Skeletal muscle satellite cell (primary cell): ENCODE measurements around the gene RPUSD2. TPM values are rescaled to one million over a fixed set of nuclear protein-coding genes. Genes with fewer than 3 reads are reported as not detected.

Experiments used
- H3K27me3 ChIP-seq: 2 replicates; pipeline ENCODE4 v1.7.0; 2013; ENCODE audit warnings: low read length; ENCODE audit not compliant: control insufficient read depth, insufficient read depth
- H3K36me3 ChIP-seq: 2 replicates; pipeline ENCODE4 v1.7.0; 2013; ENCODE audit warnings: mild to moderate bottlenecking, control low read depth, low read length; ENCODE audit not compliant: insufficient read depth
- H3K4me1 ChIP-seq: 2 replicates; pipeline ENCODE4 v1.7.0; 2013; ENCODE audit warnings: low read length; ENCODE audit not compliant: control insufficient read depth, insufficient read depth
- H3K4me2 ChIP-seq: 2 replicates; pipeline ENCODE4 v1.7.0; 2013; ENCODE audit warnings: mild to moderate bottlenecking, low read length
- H3K4me3 ChIP-seq: 2 replicates; pipeline ENCODE4 v1.7.0; 2013; ENCODE audit warnings: low read length
- H3K9ac ChIP-seq: 2 replicates; pipeline ENCODE4 v1.7.0; 2013; ENCODE audit warnings: mild to moderate bottlenecking, low read depth, low read length, moderate library complexity
- H3K9me3 ChIP-seq: replicated peaks from 2 replicates; pipeline ENCODE4 v1.7.0; 2013; ENCODE audit warnings: mild to moderate bottlenecking, control low read depth, low read length
- small RNA-seq: library from RNA; depleted of rRNA; stranded (forward); fragments of <200 nt; gene quantifications from one replicate; pipeline ENCODE3, GENCODE V24; 2012

The RPUSD2 gene

DNA sequence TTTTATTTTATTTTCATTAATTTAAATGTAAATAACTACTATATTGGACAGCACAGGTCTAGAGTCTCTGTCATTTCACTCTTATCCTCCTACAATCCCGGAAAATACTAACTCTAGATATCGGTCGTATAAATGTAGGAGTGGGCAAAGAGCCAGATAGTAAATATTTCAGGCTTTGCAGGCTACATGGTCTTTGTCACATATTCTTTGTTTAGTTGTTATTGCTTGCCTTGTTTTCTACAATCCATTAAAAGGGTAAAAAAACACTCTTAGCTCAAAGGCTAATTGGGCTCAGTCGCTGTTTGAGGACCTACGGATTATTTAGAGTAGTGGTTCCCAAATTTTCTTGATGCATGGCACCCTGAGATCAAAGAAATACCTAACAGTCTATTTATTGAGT lies 26.7 kb downstream of the RPUSD2 start:
- no peaks in the 10 kb centered on the region for H3K9me3 ChIP-seq
- no peaks in the 10 kb centered on the region for H3K4me1 ChIP-seq
- H3K4me3 ChIP-seq = peak overlapping the region; percentile 90
- no peaks in the 10 kb centered on the region for H3K27me3 ChIP-seq
- peak overlapping the region; percentile 83 for H3K4me2 ChIP-seq
- no peak overlapping the region for H3K9ac ChIP-seq
- H3K36me3 ChIP-seq = no peaks in the 10 kb centered on the region

DNA sequence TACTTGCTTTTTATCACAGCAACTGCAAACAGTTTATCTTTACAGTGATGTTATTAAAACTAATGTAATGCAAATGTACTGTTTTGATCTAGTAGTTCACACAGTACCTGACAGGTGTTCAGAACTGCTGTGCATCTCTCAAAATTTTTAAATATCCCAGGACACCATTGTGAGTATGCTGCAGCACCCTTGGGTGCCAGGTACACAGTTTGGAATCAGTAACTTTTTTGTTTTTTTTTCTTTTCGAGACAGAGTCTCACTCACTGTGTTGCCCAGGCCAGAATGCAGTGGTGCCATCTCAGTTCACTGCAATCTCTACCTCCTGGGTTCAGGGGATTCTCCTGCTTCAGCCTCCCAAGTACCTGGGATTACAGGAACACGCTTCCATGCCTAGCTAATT lies 27.9 kb downstream of the RPUSD2 start:
- H3K9me3 ChIP-seq = no peaks in the 10 kb centered on the region
- no peaks in the 10 kb centered on the region for H3K36me3 ChIP-seq
- no peaks in the 10 kb centered on the region for H3K27me3 ChIP-seq
- H3K4me3 ChIP-seq = no peak overlapping the region
- H3K9ac ChIP-seq = no peak overlapping the region
- H3K4me1 ChIP-seq = no peaks in the 10 kb centered on the region
- H3K4me2 ChIP-seq = no peak overlapping the region

DNA sequence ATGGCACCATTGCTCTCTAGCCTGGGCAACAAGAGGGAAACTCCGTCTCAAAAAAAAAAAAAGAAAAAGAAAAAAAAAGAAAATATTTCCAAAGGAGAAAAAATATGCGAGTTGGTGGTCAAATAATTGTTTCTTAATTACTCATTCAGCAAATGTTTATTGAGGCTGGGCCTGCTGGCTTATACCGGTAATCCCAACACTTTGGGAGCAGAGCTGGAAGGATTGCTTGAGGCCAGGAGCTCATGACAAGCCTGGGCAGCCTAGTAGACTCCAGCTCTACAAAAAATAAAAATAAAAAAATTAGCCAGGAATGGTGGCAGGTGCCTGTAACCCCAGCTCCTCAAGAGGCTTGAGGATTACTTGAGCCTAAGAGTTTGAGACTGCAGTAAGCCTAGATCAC lies 29.0 kb downstream of the RPUSD2 start:
- H3K4me1 ChIP-seq = no peaks in the 10 kb centered on the region
- H3K27me3 ChIP-seq = no peaks in the 10 kb centered on the region
- no peaks in the 10 kb centered on the region for H3K9me3 ChIP-seq
- H3K4me3 ChIP-seq = no peak overlapping the region
- H3K4me2 ChIP-seq = no peak overlapping the region
- no peak overlapping the region for H3K9ac ChIP-seq
- H3K36me3 ChIP-seq = no peaks in the 10 kb centered on the region

DNA sequence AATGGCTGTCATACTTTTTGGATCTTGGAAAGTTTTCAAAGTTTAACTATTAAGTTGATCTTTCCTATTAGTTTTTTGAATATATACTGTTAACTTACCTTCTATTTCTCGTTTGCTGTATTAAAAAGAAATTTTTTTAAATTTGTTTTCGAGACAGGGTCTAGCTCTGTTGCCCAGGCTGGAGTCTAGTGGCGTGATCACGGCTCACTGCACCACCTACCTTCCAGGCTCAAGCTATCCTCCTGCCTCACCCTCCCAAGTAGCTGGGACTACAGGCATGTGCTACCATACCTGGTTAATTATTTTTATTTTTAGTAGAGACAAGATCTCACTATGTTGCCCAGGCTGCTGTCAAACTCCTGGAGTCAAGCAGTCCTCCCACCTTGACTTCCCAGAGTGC lies 29.6 kb downstream of the RPUSD2 start:
- Histone ChIP-seq H3K4me1 (no peaks in the 10 kb centered on the region), H3K36me3 (no peaks in the 10 kb centered on the region), H3K9me3 (no peaks in the 10 kb centered on the region), H3K4me2 (no peak overlapping the region), H3K27me3 (no peaks in the 10 kb centered on the region), H3K9ac (no peak overlapping the region), H3K4me3 (no peak overlapping the region)

DNA sequence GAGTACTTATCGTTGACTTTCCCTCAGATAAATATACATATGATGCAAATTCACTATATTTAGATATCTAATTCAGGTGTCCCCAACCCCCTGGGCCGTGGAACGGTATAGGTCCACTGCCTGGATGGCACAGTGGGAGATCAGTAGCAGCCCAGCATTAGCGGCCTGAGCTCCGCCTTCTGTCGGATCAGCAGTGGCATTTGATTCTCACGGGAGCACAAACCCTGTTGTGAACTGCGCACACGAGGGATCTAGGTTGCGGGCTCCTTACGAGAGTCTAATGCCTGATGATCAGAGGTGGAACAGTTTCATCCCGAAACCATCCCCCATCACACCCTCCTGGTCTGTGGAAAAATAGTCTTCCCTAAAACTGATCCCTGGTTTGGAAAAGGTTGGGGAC lies 31.9 kb downstream of the RPUSD2 start:
- Histone ChIP-seq H3K4me3 (no peak overlapping the region), H3K9me3 (no peaks in the 10 kb centered on the region), H3K36me3 (no peaks in the 10 kb centered on the region), H3K27me3 (no peaks in the 10 kb centered on the region), H3K4me2 (no peak overlapping the region), H3K9ac (no peak overlapping the region), H3K4me1 (no peaks in the 10 kb centered on the region)

DNA sequence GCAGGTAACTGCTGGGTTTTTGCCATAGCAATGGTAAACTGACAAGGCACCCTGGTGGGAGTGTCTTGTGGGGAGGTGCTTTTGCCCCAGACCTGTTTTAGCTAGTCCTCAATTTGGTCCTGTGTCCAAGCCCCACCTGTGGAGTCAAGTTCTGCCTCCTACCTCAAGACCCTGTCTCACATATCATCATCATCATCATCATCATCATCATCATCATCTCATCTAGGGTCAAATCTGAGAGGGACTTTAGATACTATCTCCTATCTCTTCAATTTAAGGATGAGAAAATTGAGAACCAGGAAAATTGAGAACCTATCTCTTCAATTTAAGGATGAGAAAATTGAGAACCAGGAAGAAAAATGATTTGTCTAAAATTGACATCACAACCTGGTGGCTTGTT lies 34.8 kb downstream of the RPUSD2 start:
- Histone ChIP-seq H3K4me1 (no peaks in the 10 kb centered on the region), H3K4me2 (no peak overlapping the region), H3K9me3 (no peaks in the 10 kb centered on the region), H3K27me3 (no peaks in the 10 kb centered on the region), H3K9ac (no peak overlapping the region), H3K4me3 (no peak overlapping the region), H3K36me3 (peaks cover 3% of the 10 kb centered on the region)

DNA sequence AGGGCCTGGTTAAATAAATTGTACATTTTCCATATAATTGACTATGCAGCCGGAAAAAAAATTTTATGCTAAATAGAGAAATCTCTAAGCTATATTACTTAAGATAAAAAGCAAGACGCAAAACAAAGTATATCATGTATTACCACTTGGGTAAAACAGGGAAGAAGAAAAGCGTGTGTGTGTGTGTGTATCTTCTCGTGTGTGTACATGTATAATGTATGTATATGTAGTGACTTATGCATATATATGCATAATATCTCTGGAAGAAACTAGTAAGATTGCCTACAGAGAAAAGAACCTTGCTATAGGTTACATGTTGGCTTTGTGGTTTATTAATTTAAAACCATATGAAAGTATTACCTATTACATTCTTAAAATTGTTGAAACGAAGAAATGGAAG lies 44.0 kb downstream of the RPUSD2 start:
- Histone ChIP-seq H3K4me3 (no peak overlapping the region), H3K9ac (no peak overlapping the region), H3K27me3 (no peaks in the 10 kb centered on the region), H3K9me3 (no peaks in the 10 kb centered on the region), H3K4me2 (no peak overlapping the region), H3K4me1 (no peaks in the 10 kb centered on the region), H3K36me3 (peaks cover 3% of the 10 kb centered on the region)

DNA sequence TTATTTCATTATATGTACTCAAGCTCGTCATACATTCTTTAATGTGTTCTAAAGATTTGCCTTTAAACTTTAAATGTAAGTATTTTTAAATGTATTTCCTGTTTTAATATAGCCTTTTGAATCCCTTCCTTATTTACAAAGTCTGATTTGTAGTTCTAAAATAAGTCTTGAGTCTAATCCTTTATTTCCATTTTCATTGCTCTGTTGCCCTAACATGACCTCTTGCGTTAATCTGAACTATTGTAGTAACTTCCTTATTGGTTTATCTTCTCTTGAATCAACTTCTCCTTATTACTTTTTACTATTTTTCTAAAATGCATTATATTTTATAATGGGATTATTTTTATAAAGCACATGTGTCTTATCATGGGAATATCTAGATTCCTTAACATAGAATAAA lies 48.9 kb downstream of the RPUSD2 start:
- Histone ChIP-seq H3K9ac (no peak overlapping the region), H3K4me2 (no peak overlapping the region), H3K4me3 (no peak overlapping the region), H3K4me1 (no peaks in the 10 kb centered on the region), H3K9me3 (no peaks in the 10 kb centered on the region), H3K36me3 (peaks cover 17% of the 10 kb centered on the region), H3K27me3 (no peaks in the 10 kb centered on the region)

DNA sequence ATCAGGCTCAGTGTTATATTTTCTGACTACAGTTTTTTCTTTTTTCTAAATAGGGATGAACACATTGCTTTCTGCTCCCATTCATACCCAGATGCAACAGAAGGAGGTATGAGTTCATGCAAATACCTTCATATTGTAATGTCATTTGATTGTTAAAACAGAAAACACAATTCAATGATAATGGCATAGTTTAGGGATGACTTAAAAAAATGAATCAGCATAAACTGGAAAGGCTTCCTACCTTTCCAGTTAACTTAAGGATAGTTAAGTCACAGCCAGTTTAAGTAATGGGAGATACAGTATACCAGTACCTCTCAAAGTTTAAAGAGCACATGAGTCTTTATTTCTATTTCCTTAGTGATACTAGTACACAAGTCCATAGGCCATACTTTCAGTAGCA lies 49.8 kb downstream of the RPUSD2 start:
- peaks cover 17% of the 10 kb centered on the region for H3K36me3 ChIP-seq
- no peak overlapping the region for H3K4me2 ChIP-seq
- H3K4me1 ChIP-seq = no peaks in the 10 kb centered on the region
- no peak overlapping the region for H3K4me3 ChIP-seq
- H3K27me3 ChIP-seq = no peaks in the 10 kb centered on the region
- H3K9ac ChIP-seq = no peak overlapping the region
- H3K9me3 ChIP-seq = no peaks in the 10 kb centered on the region

DNA sequence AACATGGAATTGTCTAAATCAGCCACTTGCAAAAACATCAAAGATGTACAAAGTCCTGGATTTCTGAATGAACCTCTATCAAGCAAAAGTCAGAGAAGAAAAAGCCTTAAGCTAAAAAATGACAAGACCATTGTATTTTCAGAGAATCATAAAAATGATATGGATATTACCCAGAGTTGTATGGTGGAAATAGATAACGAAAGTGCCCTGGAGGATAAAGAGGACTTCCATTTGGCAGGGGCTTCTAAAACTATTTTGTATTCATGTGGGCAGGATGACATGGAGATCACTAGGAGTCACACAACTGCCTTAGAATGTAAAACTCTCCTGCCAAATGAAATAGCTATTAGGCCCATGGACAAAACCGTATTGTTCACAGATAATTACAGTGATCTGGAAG lies 54.3 kb downstream of the RPUSD2 start:
- Histone ChIP-seq H3K4me1 (no peaks in the 10 kb centered on the region), H3K27me3 (no peaks in the 10 kb centered on the region), H3K9me3 (no peaks in the 10 kb centered on the region), H3K4me3 (no peak overlapping the region), H3K36me3 (peaks cover 21% of the 10 kb centered on the region), H3K9ac (no peak overlapping the region), H3K4me2 (no peak overlapping the region)

Small RNA genes lying within 50 kb of the gene (small RNA-seq; reads per million reads assigned to genes)
- not detected for gene RF00017
- gene RN7SL376P = not detected
- not detected for gene RNU6-516P
